Fibroblast of the aortic adventitia (primary cell): ENCODE results near the gene AMELX. TPM values are rescaled to one million over a fixed set of nuclear protein-coding genes. Genes with fewer than 3 reads are reported as not detected.
A peak's percentile ranks its signal among the peaks of the same experiment; 100 is the strongest.

ENCODE experiments used
- DNase-seq: peaks from one replicate; pipeline ENCODE4 v3.0.0-alpha.2; 2010; ENCODE audit warnings: low read depth
- H3K4me3 ChIP-seq: 2 replicates; pipeline ENCODE4 v1.5.1; 2011; ENCODE audit warnings: low read depth, mild to moderate bottlenecking, control low read depth, low read length, moderate library complexity
- CTCF ChIP-seq: IDR thresholded peaks from 2 replicates; pipeline ENCODE4 v1.5.1; 2011; ENCODE audit warnings: mild to moderate bottlenecking, low read length, control low read depth, inconsistent platforms; ENCODE audit not compliant: insufficient read depth
- total RNA-seq: library from RNA; depleted of rRNA; stranded (reverse); fragments of >200 nt; gene quantifications from 2 replicates; pipeline ENCODE4 v1.2.3, GENCODE V29; 2012; ENCODE audit warnings: low replicate concordance

Gene AMELX
- total RNA-seq, 1 donor = not detected

GRCh38 chrX:11298600-11298999, 5.4 kb downstream of the AMELX start:
- H3K4me3 ChIP-seq = no peak overlapping the region
- no peak for DNase-seq
- TF ChIP-seq CTCF = no peak

- no peak for TF ChIP-seq CTCF
- no peak for DNase-seq
- no peak overlapping the region for H3K4me3 ChIP-seq
Observed at GRCh38 chrX:11304829-11305228, 11.6 kb downstream of the AMELX start.

- no peak for DNase-seq
- no peak overlapping the region for H3K4me3 ChIP-seq
- no peak for TF ChIP-seq CTCF
Observed at GRCh38 chrX:11305641-11306040, 12.4 kb downstream of the AMELX start.

GRCh38 chrX:11309220-11309619, 16.0 kb downstream of the AMELX start:
- no peak overlapping the region for H3K4me3 ChIP-seq
- TF ChIP-seq CTCF = no peak
- no peak for DNase-seq

- DNase-seq = no peak
- TF ChIP-seq CTCF = no peak
- no peak overlapping the region for H3K4me3 ChIP-seq
Observed at GRCh38 chrX:11311706-11312105, 18.5 kb downstream of the AMELX start.

GRCh38 chrX:11319806-11320520, 26.8 kb downstream of the AMELX start:
- DNase-seq = no peak
- H3K4me3 ChIP-seq = no peak overlapping the region
- TF ChIP-seq CTCF = no peak

- DNase-seq = peak; percentile 27
- no peak overlapping the region for H3K4me3 ChIP-seq
- no peak for TF ChIP-seq CTCF
Observed at GRCh38 chrX:11321986-11322385, 28.8 kb downstream of the AMELX start.
